Neural cell (in vitro differentiated cells): ENCODE results near the gene KIF5C. TPM values are rescaled to one million over a fixed set of nuclear protein-coding genes. Genes with fewer than 3 reads are reported as not detected.

Experiments
- H2AFZ ChIP-seq: fragments of 200-600, 300-800 bp; sonication (generic), shearing (Covaris generic); 2 replicates; pipeline ENCODE4 v1.6.0; 2014; ENCODE audit warnings: low read depth, mild to moderate bottlenecking, antibody characterized with exemption, low read length, moderate library complexity
- H3F3A ChIP-seq: fragments of 200-600 bp; shearing (Covaris generic); 2 replicates; pipeline ENCODE4 v1.6.1; 2016; ENCODE audit warnings: mild to moderate bottlenecking, moderate library complexity, mixed read lengths, antibody characterized with exemption, low read length; ENCODE audit not compliant: insufficient read depth, poor library complexity, severe bottlenecking
- H3K27ac ChIP-seq: fragments of 200-600, 300-800 bp; sonication (generic), shearing (Covaris generic); 2 replicates; pipeline ENCODE4 v1.5.1; 2014; ENCODE audit warnings: mild to moderate bottlenecking, low read length, moderate library complexity
- H3K27me3 ChIP-seq: fragments of 300-800, 200-600 bp; sonication (generic), shearing (Covaris generic); 2 replicates; pipeline ENCODE4 v1.6.0; 2014; ENCODE audit warnings: mild to moderate bottlenecking, low read depth, low read length, moderate library complexity; ENCODE audit not compliant: insufficient read depth
- H3K36me3 ChIP-seq: fragments of 300-800, 200-600 bp; sonication (generic), shearing (Covaris generic); 2 replicates; pipeline ENCODE4 v1.5.1; 2014; ENCODE audit warnings: mild to moderate bottlenecking, antibody characterized with exemption, low read length, moderate library complexity; ENCODE audit not compliant: insufficient read depth
- H3K4me2 ChIP-seq: fragments of 300-800, 200-600 bp; sonication (generic), shearing (Covaris generic); 2 replicates; pipeline ENCODE4 v1.6.0; 2014; ENCODE audit warnings: mild to moderate bottlenecking, low read length
- H3K4me3 ChIP-seq: fragments of 300-800, 200-600 bp; sonication (generic), shearing (Covaris generic); 2 replicates; pipeline ENCODE4 v1.5.1; 2014; ENCODE audit warnings: mild to moderate bottlenecking, low read length, moderate library complexity
- H3K79me2 ChIP-seq: fragments of 200-600 bp; shearing (Covaris generic); replicated peaks from 2 replicates; pipeline ENCODE4 v1.6.0; 2014; ENCODE audit warnings: mild to moderate bottlenecking, low read length, moderate library complexity; ENCODE audit not compliant: insufficient read depth
- H3K9ac ChIP-seq: fragments of 300-800, 200-600 bp; sonication (generic), shearing (Covaris generic); 2 replicates; pipeline ENCODE4 v1.6.1; 2016; ENCODE audit warnings: mild to moderate bottlenecking, low read length, mixed read lengths
- H3K9me2 ChIP-seq: fragments of 200-600 bp; shearing (Covaris generic); 2 replicates; pipeline ENCODE4 v1.6.1; 2016; ENCODE audit warnings: mild to moderate bottlenecking, low read length, mixed read lengths; ENCODE audit not compliant: insufficient read depth
- H3K9me3 ChIP-seq: fragments of 200-600, 300-800 bp; sonication (generic), shearing (Covaris generic); 2 replicates; pipeline ENCODE4 v1.6.1; 2016; ENCODE audit warnings: mild to moderate bottlenecking, mixed run types, low read length, moderate library complexity, mixed read lengths
- H4K20me1 ChIP-seq: fragments of 200-600 bp; shearing (Covaris generic); 2 replicates; pipeline ENCODE4 v1.6.1; 2016; ENCODE audit warnings: mild to moderate bottlenecking, mixed run types; ENCODE audit not compliant: insufficient read depth
- CTCF ChIP-seq: fragments of 450-650 bp; IDR thresholded peaks from 2 replicates; pipeline ENCODE4 v1.5.1; 2014; ENCODE audit warnings: antibody characterized with exemption, mild to moderate bottlenecking, moderate library complexity; ENCODE audit not compliant: poor library complexity, severe bottlenecking
- EP300 ChIP-seq: fragments of 450-650 bp; conservative IDR thresholded peaks from 2 replicates; pipeline ENCODE4 v1.6.1; 2014; ENCODE audit warnings: antibody characterized with exemption, mild to moderate bottlenecking, moderate library complexity; ENCODE audit not compliant: poor library complexity, severe bottlenecking
- EZH2 ChIP-seq: fragments of 200-600, 300-800 bp; shearing (Covaris generic), sonication (generic); IDR thresholded peaks from 2 replicates; pipeline ENCODE4 v1.6.1; 2014; ENCODE audit warnings: antibody characterized with exemption, low read length, borderline replicate concordance, mild to moderate bottlenecking; ENCODE audit not compliant: insufficient read depth, poor library complexity, severe bottlenecking
- MXI1 ChIP-seq: fragments of 450-650 bp; conservative IDR thresholded peaks from 2 replicates; pipeline ENCODE4 v1.6.1; 2014; ENCODE audit warnings: antibody characterized with exemption, mild to moderate bottlenecking; ENCODE audit not compliant: poor library complexity, severe bottlenecking
- POLR2AphosphoS5 ChIP-seq: IDR thresholded peaks from 2 replicates; pipeline ENCODE4 v1.6.1; 2012
- RAD21 ChIP-seq: fragments of 450-650 bp; conservative IDR thresholded peaks from 2 replicates; pipeline ENCODE4 v1.6.1; 2014; ENCODE audit warnings: antibody characterized with exemption, mild to moderate bottlenecking, moderate library complexity
- REST ChIP-seq: IDR thresholded peaks from 2 replicates; pipeline ENCODE4 v1.6.1; 2012; ENCODE audit warnings: borderline replicate concordance
- SMC3 ChIP-seq: fragments of 450-650 bp; conservative IDR thresholded peaks from 2 replicates; pipeline ENCODE4 v1.6.1; 2014; ENCODE audit warnings: antibody characterized with exemption, mild to moderate bottlenecking, moderate library complexity; ENCODE audit not compliant: poor library complexity
- TAF1 ChIP-seq: IDR thresholded peaks from 2 replicates; pipeline ENCODE4 v1.6.1; 2012; ENCODE audit warnings: low read depth
- polyA minus RNA-seq: library from RNA; depleted of rRNA, polyadenylated mRNA; stranded (reverse); fragments of >200 nt; gene quantifications from 2 replicates; pipeline ENCODE4 v1.2.3, GENCODE V29; 2014
- polyA plus RNA-seq: library from polyadenylated mRNA; depleted of rRNA; stranded (reverse); fragments of >200 nt; gene quantifications from 2 replicates; pipeline ENCODE4 v1.2.3, GENCODE V29; 2014

The KIF5C gene
- 515 and 527 TPM in 2 replicates for polyA plus RNA-seq
- 859 and 938 TPM in 2 replicates for polyA minus RNA-seq

GRCh38 chr2:148874868-148875341, at the start of gene KIF5C:
TSS of gene KIF5C (plus strand) at chr2:148875227. CDS start at chr2:148875618, 391 bp downstream.
- peak within 1 kb of the TSS; percentile 94 for H3K4me3 ChIP-seq
- H4K20me1 ChIP-seq: peaks cover 22% of the 10 kb centered on the region
- H3K27ac ChIP-seq: peak within 1 kb of the TSS; percentile 100
- H3K9me3 ChIP-seq: no peaks in the 10 kb centered on the region
- no peaks in the 10 kb centered on the region for H3K9me2 ChIP-seq
- peaks cover 3% of the 10 kb centered on the region for H3F3A ChIP-seq
- no peaks in the 10 kb centered on the region for H3K36me3 ChIP-seq
- peak within 1 kb of the TSS; percentile 44 for H3K4me2 ChIP-seq
- no peaks in the 10 kb centered on the region for H3K27me3 ChIP-seq
- peak within 1 kb of the TSS; percentile 100 for H3K9ac ChIP-seq
- no peak within 1 kb of the TSS for H2AFZ ChIP-seq
- TF ChIP-seq CTCF (no peak), POLR2AphosphoS5 (peak; percentile 97), SMC3 (peak; percentile 21), MXI1 (no peak), REST (no peak), RAD21 (no peak), EP300 (no peak), TAF1 (peak; percentile 90)
- H3K79me2 ChIP-seq: peaks cover 15% of the 10 kb centered on the region

DNA sequence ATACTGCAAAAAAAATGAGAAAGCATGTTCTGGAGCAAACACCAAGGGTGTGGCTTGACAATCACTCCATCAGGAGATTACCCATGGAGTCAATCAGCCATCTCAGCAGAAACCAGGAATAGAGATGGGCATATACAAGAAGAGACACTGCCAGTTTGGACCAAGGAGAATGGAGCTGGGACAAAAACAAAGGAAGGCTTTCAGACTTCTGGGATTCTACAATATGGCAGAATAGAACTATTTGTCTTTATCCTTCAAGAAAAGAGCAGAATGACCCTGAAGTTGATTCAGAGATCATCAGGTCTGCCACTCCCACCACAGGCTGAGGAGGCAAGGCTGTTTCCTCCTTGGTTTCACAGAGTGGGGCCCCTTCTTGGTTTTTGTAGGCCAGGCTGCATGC, 48.2 kb upstream of the KIF5C start:
- H3K9me3 ChIP-seq: no peaks in the 10 kb centered on the region
- no peak overlapping the region for H3K4me2 ChIP-seq
- no peaks in the 10 kb centered on the region for H3F3A ChIP-seq

More for the DNA sequence above, 48.2 kb upstream of the KIF5C start:
- TF ChIP-seq RAD21 (no peak), TAF1 (no peak), POLR2AphosphoS5 (no peak), REST (no peak), SMC3 (no peak), MXI1 (no peak), EZH2 (no peak), EP300 (no peak), CTCF (no peak)
- H3K9ac ChIP-seq: no peak overlapping the region
- H3K36me3 ChIP-seq: no peaks in the 10 kb centered on the region
- no peaks in the 10 kb centered on the region for H3K9me2 ChIP-seq
- no peaks in the 10 kb centered on the region for H3K27me3 ChIP-seq
- H3K27ac ChIP-seq: no peak overlapping the region
- H2AFZ ChIP-seq: no peak overlapping the region
- H3K4me3 ChIP-seq: no peak overlapping the region
- H3K79me2 ChIP-seq: no peaks in the 10 kb centered on the region
- H4K20me1 ChIP-seq: no peaks in the 10 kb centered on the region
